ENCODE results near the gene HABP4.

Gene HABP4

DNA sequence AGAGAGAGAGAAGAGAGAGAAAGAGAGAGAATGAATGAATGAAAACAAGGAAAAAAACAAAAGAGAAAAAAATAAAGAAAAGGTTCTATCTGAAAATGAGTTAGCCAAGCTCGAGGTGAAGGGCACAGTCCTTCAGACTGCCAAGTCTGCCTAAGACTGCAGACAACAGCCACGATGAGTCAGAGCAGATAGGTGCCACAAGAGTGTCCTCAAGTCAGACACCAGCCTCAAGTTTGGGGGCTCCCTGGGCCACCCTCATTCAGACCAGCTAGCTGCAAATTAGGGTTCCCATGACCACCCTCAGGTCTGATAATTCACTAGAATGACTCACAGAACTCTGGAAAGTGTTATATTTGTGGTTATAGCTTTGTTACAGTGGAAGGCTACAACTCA is 13.9 kb upstream of the HABP4 start:
- no peak for DNase-seq

DNA sequence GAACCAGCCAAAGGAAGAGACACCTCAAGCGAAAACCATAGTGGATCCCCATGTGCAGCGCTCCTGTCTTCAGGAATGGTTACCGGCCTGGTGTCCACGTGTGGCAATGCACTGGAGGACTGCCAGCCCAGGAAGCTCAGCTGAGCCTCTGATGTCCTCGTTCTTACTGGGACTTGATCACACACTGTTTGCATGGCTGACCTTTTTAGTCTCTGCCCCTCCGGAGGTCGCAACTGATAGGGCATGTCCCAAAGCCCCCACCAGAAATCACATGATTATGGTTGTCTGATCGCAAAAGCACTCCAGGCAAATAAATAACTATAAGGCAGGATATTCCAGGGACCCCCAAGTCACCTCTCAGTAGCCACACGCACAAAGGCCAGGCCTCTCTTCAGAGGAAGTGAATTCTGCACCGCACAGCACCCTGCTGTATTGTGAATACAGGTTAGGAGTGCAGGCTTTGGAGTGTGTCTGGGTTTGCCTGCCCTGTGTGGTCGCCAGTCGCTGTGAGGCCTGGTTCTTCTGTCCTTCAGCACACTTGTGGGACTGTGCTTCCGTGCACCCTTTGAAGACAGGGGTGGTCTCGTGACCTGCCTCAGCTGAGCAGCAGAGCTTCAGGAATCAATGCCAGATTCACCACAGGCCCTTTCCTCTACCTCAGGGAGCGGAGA is 13.4 kb upstream of the HABP4 start:
- no peak for DNase-seq

DNA sequence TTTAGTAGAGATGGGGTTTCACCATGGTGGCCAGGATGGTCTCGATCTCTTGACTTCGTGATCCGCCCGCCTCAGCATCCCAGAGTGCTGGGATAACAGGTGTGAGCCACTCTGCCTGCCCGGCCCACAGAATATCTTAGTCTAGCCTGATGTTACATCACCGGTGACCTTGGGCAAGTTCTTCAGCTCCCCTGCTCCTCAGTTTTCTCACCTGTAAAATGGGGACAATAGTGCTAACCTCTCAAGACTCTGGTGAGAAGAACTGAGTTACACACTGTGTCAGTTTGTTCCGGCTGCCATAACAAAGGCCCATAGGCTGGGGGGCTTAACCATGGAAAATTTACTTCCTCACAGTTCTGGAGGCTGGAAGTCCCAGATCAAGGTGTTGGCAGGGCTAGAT is 12.5 kb upstream of the HABP4 start:
- DNase-seq: no peak

DNA sequence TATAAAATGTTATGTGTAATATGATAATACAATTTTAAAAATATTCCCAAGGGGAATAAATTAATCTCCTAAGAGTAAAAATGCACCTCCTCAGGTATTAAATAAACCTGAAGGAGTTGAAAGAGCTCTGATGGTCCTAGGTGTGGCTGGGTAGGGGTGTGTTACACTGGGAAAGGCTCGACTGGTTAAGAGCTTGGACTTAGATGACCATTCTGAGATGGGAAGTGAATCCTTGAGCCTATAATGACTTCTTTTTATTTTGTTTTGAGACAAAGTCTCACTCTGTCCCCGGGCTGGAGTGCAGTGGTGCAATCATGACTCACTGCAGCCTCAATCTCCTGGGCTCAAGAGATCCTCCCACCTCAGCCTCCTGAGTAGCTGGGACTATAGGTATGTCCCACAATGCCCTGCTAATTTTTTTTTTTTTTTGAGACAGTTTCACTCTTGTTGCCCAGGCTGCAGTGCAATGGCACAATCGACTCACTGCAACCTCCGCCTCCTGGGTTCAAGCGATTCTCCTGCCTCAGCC is 9.2 kb upstream of the HABP4 start:
- DNase-seq: no peak

DNA sequence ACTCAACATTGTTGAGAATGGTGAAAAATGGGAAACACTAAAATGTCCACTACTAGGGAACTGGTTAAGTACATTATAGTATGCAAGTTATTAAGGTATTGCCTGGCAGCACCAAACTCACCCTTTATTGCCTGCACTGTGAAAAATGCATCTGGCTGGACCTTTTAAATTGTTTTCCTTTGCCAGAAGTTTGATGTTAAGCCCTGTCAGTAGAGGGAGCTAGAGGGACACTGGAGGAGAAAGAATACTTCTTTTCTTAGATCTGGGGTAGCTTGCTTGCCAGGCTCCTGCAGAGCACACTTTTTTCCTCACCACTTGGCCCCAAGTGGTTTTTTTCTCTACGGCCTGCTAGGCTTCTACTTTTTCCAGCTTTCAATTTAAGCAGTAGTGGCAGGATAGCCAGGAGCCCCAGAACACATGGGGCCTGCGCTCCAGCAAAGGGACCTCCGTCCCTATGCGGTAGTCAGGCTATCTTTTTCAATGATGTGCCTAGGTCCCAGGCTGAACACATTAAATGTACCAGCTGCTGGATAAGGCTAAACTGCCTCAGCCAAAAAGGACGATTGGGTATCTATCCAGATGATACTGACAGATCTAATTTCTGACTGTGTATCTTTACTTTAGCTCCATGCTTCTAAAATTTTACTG is 8.0 kb upstream of the HABP4 start:
- peak in 2 of 3 experiments; percentile 36 to 41 for DNase-seq

DNA sequence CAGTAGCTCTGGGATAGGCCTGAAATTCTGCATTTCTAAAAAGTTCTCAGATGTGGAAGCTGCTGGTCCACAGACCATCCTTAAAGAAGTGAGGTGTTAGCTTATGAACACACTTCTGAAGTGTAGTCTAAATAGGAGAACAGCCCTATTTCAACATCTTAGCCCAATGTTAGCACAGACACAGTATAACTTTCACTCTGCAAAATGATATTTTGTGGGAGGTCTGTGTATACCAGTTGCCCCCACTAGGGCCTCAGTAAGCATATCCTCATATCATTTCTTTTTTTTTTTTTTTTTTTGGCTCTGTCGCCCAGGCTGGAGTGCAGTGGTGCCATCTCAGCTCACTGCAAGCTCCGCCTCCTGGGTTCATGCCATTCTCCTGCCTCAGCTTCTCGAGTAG is 7.5 kb upstream of the HABP4 start:
- no peak for DNase-seq

DNA sequence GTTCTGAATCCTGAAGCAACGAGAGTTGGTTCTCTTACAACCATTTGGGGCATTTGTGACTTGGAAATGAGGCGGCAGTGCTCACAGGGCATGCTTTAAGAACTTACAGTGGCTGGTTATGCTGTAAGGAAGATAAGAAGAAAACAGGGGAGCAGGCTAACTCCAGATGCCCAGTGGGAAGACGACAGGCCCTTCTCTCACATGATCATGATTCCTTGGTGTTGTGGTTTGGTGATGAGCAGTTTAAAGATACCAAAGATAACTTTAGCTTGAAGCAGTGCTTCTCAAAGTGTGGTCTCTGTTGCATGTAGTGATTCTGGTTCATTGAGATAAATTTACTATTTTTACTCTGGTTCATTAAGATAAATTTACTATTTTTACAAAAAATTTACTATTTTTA is 2.6 kb upstream of the HABP4 start:
- DNase-seq: no peak

DNA sequence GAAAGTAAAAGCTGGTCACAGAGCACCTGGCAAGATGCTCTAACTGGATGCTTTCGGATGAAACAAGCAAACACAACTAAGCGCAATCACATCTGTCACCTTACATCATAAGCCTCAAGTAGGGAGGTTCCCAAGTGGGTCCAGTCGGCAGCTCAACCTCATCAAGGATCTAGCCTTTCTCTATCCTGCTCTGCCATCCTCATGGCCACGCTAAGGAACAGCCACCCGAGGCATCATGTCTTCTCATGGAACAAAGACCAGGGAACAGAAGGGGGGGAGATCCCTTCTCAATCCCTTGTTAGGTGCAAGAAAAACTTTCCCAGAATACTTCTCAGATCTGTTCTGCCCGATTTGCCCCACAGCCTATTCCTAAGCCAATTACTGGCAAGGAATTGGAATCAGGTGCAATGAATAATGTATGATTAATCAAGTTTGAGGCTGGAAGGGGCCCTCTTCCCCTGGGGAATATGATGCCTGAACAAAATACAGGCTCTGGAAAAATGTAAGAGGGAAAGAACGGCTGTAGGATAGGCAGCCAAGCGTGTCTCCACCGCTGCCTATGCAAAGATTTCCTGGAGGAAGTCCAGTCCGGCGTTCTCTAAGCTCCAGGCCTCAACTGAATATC is 1.3 kb upstream of the HABP4 start:
- DNase-seq: no peak

DNA sequence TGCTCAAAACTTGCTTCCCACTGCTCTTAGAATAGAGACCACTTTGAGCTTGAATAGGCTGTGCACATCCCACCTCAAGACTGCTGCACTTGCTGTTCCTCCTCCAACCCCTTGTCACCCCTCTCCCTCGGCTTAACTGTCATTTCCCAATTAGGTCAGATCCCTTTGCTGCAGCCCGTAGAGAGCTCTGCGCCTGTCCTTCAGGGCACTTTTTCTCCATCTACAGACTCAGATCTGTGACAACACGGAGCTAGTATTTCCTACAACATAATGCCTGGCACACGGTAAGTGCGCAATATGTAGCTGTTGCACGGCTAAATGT is 485 bp upstream of the HABP4 start:
- DNase-seq: no peak

DNA sequence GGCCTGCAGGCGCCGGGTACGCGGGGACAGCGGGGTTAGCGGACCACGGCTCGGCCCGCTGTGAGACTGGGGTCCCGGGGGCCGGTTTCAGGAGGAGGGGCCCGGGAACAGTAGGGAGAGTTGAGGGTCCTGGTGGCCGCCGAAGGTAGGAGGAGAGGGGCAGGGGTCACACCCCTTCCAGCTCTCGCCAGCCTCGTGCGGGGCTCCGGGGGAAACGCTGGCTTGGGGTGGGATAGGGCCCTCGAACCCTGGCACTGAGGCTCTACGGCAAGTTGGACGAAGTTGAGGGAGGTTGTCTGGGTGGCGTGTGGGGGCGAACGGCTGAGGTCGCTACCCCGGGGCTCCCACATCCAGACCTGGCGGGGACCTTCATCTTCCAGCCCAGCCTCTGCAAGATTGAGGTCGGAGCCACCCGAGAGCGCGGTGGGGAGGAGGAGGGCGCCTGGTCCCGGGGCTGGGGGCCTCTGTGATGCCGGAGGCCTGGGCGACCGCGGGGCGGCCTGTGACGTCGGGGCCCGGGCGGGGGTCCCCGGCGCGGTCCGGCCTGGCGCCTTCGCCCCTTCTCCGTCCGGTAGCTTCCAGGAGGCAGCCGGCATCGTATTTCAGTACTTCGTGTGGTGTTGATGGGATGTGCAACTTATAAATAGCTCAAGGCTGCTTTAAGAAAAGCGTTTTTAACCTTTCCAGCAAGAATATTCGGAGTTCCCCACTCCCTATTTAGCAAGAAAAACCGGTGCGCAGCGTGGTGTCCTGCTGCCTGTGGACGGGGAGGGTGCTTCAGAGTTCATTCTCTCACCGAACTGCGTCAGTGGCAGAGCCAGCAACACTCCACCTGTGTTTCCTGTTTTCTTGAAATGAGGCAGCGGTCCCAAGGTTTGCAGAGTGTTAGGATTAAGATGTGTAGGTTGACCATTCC is 902 bp downstream of the HABP4 start:
- DNase-seq: peak in 2 of 3 experiments; percentile 73 to 74

DNA sequence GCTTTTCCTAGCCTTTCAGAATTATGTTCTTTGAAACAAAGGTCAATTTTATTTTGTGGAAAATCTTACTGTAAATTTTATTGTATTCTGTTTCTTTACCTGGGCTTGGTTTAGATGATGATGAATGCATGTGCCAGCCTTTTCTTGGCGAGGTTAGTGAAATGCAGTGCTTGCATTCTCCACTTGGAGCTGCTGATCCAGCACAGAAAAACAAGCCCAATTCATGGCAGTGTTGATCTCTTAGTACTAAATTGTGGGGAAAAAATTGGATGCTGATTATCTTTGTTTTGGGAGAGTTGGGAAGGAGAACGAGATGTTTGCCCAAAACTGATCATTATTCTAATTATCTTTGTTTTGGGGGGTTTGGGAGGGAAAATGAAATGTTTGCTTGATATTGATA is 3.7 kb downstream of the HABP4 start:
- peak in 1 of 3 experiments; percentile 15 for DNase-seq

DNA sequence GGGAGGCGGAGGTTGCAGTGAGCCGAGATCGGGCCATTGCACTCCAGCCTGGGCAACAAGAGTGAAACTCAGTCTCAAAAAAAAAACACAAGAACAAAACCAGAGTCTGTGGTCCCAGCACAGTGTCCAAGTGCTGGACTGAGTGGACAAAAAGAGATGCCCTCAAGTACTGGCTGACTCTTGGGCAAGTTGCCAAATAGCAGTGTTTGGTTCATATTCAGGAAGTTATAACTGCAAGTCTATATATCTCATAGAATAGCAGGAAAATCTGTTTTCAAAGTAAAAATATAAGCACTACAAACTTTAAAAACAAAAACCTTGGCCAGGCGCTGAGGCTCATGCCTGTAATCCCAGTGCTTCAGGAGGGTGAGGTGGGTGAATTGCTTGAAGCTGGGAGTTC is 7.3 kb downstream of the HABP4 start:
- peak in 1 of 3 experiments; percentile 9 for DNase-seq

DNA sequence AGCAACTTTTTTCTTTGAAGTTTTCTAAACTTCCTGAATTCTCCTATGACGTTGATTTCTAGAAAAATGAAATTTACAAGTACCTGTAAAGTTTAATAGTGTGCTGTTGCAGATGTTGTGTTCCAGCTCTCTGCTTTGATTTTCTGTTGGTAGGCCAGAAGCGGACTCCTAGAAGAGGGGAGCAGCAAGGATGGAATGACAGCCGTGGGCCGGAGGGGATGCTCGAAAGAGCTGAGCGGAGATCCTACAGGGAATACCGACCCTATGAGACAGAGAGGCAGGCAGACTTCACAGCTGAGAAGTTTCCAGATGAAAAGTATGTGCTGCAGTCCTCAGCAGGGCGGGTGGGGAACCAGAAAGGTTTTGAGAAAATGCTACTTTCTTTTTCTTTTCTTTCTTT is 8.3 kb downstream of the HABP4 start:
- DNase-seq: no peak

DNA sequence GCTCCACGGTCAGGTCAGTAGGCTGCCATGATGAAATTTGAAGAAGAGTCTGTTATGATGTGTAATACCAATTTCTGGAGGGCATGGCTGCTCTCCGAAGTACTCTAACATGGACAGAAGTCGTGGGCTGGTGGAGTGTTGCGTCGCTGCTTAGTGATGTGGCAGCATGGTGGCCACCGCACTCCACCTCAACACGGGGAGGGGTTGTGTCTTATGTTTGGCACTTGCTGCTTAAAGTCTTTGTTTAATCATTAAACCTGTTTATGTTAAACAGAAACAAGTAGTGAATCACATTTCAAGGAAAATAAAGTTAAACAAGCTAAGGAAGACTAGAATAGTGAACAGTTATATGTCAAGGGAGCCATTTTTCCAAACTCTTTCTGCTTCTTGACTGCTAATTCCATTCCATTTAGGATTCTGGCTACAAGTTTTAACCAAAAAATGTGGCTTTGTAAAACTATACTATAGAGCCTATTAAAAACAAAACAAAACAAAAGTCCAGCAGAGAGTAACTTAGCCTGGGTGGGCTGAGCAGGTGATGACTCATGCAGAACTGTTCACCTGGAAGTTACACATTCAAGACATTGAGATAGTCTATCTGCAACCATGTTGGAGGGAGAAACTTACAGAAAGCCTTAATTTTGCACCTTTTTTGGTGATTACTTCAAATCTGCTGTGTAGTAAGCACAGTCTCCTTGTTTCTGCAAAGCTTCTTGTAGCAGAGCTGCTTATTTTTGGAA is 9.5 kb downstream of the HABP4 start:
- no peak for DNase-seq

DNA sequence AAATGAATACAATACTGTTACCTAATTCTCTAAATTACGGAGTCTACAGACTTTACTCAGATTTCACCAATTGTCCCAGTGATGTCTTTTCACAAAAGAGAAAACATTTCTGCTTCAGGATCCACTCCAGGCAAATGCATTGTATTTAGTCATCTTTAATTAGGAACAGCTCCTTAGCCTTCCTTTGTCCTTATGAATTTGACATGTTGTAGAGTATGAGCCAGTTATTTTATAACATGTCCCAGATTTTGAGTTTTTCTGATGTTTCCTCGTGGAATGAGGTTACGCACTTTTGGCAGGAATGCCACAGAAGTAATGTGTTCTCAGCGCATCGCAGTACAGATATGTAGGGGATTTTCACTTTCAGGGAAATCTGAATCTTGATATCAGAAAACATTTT is 10.5 kb downstream of the HABP4 start:
- DNase-seq: no peak

DNA sequence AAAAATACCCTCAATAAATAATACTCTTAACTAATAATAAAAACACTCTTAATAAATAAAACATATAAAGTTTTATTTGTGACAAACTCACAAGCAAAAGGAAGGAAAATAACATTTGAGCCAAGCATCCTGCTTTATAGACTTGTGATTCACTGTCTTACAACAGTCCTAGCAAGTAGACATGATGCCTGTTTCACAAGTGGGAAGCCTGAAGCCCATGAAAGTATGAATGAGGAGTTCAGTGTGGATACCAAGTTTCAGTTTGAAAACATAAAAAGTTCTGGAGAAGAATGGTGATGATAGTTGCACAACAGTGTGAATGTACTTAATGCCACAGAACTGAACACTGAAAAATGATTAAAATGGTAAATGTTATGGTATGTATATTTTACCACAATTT is 10.9 kb downstream of the HABP4 start:
- DNase-seq: no peak

DNA sequence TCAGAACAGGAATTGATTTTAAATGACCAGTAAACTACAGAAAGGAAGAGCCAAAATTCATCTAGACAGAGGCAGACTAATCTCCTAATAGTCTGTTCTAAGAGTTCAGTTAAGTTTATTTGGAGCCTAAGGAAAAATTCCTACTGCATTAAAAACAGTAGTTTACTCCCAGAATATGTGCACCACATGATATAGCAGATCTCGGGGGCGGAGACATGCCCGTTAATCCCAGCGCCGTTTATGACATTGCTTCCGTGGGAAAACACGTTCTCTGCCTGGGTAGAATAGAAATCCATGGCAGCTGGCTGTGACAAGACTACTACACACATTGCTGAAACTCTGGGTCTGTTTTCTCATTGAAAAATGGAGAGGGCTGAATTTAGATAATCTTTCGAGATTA is 11.4 kb downstream of the HABP4 start:
- DNase-seq: no peak

DNA sequence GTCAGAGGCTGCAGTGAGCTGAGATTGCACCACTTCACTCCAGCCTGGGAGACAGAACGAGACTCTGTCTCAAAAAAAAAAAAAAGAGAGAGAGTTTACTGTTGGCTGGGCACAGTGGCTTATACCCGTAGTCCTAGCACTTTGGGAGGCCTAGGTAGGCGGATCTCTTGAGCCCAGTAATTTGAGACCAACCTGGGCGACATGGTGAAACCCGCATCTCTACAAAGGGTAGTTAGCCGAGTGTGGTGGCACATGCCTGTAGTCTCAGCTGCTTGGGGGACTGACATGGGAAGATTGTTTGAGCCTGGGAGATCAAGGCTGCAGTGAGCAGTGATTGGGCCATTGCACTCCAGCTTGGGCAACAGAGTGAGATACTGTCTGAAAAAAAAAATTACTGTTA is 12.6 kb downstream of the HABP4 start:
- peak in 1 of 3 experiments; percentile 15 for DNase-seq

DNA sequence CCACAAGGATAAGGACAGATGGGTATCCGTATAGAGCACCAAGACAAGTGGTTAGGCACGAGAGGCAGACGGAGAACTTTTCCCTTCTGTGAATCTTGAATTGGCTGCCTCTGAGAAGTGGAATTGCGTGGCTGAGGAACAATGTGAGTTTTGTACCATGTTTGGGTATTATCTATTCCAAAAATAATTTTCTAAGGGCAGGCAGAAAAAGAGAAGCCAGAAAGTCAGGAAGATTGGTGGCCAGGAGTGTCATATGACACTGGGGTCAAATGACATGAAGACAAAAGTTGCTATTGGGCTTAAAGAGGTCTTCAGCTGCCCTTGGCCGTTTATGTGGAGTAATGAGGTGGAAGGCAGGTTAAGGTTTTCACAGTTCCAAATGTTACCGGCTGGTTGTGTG is 14.5 kb downstream of the HABP4 start:
- no peak for DNase-seq

DNA sequence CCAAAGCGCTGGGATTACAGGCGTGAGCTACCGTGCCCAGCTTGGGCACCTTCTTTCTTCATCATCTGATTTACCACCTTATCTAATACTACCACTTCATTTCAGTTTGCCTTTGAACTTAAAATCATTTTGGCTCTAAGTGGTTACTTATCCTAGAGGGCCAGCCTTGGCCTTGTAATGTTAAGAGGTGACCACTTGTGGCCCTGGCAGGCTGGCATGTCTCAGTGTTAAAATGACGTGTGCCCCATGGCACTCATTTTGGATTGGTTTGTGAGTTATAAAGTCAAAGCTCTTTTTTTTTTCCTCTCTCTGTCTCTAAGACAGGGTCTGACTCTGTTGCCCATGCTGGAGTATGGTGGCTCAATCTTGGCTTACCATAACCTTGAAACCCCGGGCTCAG is 17.8 kb downstream of the HABP4 start:
- DNase-seq: no peak

DNA sequence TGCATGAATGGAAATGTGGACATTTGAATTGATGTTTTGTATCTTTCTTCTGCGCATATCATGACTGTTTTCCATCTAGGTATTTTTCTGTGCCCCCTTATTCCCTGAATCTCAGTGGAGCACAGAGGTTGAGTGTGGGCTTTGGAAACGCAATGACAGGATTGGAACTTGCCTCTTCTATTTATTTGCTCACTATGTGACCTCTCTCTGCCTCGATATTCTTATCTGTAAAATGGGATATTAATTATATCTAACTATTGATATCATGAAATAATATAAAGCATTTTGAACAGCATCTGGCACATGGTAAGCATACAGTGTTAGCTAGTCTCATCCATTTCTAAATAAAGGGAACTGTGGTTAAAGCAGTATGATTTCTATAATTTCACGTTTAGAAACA is 26.0 kb downstream of the HABP4 start:
- no peak for DNase-seq

DNA sequence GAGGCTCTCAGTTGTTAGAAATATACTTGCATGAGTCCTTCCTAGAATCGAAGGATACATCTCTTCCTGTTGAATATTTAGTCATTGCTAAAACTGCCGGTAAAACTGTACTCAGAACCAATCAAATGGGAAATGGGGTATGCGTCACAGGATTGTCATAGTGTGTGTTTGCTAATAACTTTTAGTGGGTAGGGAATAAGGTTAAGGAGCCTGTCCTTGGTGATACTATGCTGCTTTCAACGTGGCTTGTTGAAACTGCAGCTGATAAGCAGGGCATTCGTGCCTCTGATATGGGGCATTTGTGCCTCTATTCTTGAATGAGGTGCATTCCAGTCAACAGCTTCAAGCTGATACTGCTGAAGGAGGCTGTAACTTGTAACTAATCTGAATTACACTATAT is 26.6 kb downstream of the HABP4 start:
- DNase-seq: no peak
